SKM-1 (cell line): Measurements from ENCODE around the gene TTC31.
"Not testable (repeated sequence)": the region's sequence is repeated elsewhere in the genome, so short reads cannot be mapped to it uniquely, and the experiment has no call there.

Source experiments
- DNase-seq: peaks from one replicate; lab custom pipeline; 2025; ENCODE audit not compliant: unreplicated experiment; lab: John Stamatoyannopoulos, UW

Gene TTC31

DNA sequence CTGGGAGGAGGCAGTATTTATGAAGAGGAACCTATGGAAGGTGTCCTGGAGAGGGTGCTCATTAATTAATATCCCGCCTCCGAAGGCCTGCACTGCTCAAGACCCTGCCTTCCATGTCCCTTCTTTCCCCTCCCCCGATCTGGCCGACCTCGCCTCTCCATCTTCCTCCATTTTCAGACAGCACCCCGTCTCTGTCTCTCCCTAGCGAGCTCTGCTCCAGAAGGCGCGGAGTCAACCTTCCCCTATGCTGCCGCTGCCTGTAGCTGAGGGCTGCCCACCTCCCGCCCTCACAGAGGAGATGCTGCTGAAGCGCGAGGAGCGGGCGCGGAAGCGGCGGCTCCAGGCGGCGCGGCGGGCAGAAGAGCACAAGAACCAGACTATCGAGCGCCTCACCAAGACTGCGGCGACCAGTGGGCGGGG, 25.7 kb upstream of the TTC31 start:
- no peak for DNase-seq

GRCh38 chr2:74457549-74458131, 25.2 kb upstream of the TTC31 start:
- DNase-seq, result no peak

DNA sequence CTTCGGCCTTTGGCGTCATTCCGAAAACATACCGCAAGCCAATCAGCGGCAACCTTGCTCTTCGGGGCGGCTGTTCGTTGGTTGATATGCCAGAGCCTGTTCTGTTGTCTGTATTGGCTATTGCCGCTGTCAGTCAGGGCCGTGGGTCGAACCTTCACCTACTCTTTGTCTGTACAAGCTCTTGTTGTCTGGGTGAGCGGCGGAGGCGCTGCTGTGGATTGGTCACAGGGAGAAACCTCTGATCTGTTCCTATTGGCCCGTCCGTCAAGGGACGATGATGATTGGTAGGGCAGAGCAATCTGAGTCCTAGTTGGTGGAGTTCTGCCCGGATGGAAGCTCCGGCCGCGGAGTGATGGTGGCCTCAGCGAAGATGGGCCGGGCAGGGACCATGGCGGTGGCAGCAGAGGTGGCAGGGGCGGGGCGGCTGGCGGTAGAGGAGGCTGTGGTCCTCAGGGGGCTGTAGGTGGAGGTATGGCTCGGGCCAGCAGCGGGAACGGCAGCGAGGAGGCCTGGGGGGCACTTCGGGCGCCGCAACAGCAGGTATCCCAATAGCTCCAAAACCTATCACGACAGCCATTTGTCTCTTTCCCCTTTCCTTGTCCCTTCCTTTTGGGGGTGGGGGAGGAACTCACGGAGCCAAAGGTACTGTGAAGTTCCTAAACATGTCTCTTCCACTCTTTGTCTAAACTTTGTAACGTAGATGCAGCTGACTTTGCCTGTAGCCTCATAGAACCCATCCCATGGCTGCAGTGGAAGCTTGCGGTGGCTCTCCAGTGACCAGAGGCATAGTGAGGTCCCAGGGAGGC, 24.5 kb upstream of the TTC31 start, which contains the start of gene WBP1:
TSS of gene WBP1 (plus strand) at position 307 of the 806 bp plus-strand sequence. CDS start at position 472, 165 bp downstream.
- DNase-seq, result peak; percentile 97

GRCh38 chr2:74458938-74459363, 23.9 kb upstream of the TTC31 start:
- DNase-seq, result no peak

GRCh38 chr2:74459503-74460118, 23.3 kb upstream of the TTC31 start:
- DNase-seq, result not testable (repeated sequence)

DNA sequence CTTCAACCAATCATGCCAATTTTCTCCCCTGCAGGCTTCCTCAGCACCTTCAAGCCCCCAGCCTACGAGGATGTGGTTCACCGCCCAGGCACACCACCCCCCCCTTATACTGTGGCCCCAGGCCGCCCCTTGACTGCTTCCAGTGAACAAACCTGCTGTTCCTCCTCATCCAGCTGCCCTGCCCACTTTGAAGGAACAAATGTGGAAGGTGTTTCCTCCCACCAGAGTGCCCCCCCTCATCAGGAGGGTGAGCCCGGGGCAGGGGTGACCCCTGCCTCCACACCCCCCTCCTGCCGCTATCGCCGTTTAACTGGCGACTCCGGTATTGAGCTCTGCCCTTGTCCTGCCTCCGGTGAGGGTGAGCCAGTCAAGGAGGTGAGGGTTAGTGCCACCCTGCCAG, 22.7 kb upstream of the TTC31 start:
- not testable (repeated sequence) for DNase-seq

- no peak for DNase-seq
Observed at GRCh38 chr2:74461187-74462053, 21.5 kb upstream of the TTC31 start.

- no peak for DNase-seq
Observed at GRCh38 chr2:74462054-74462785, 20.7 kb upstream of the TTC31 start.

- DNase-seq, result no peak
Observed at GRCh38 chr2:74462786-74463105, 20.1 kb upstream of the TTC31 start.

DNA sequence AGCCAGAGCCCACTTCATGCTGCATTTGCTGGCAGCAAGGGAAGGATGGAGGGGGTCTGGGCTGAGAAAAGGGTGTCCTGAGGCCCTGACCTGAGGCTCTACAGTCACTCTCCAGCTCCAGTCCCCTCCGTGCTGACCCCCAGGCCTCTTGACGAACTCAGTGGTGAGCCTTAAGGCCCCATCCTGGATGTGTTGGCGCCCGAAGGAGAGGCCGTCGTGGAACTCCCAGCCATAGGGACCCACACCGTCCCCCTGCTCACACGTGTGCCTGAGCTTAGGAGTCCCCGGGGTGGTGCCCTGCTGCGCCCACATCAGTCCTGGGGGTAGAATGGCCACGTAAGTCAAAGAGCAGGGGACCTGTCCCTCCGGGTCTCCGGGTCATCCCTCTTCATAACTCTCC, 18.5 kb upstream of the TTC31 start:
- no peak for DNase-seq

GRCh38 chr2:74470742-74471141, 12.1 kb upstream of the TTC31 start:
- DNase-seq, result not testable (repeated sequence)

DNA sequence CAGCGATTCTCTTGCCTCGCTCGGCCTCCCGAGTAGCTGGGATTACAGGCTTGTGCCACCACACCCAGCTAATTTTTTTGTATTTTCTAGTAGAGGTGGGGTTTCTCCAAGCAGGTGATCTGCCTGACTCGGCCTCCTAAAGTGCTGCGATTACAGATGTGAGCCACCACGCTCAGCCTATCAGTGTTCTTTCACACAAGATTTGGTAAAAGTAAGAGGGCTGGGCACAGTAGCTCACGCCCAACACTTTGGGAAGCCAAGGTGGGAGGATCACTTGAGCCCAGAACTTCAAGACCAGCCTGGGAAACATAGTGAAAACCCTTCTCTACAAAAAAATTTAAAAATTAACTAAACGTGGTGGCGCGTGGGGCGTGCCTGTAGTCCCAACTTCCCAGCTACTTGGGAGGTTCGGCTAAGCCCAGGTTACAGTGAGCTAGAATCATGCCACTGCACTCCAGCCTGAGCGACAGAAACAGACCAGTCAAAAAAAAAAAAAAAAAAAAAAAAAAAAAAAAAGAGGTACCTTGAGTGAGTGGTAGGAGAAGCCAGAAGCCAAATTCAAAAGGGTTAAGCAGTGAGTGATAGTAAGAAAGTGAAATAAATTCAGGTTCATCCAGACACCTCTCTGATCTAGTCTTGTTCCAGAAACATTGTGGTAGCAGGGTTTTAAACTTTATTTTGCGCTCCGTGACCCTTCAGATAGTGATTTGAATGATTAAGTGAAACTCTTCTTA, 11.4 kb upstream of the TTC31 start:
- DNase-seq, result no peak

GRCh38 chr2:74472086-74472944, 10.6 kb upstream of the TTC31 start, which contains the start of gene MRPL53:
Gene MRPL53, minus strand, starts transcription at chr2:74472680. Its CDS starts 20 bp downstream, at chr2:74472660.
- peak; percentile 84 for DNase-seq

GRCh38 chr2:74472945-74473258, 10.0 kb upstream of the TTC31 start:
- DNase-seq, result no peak

- DNase-seq, result no peak
Observed at GRCh38 chr2:74474481-74474880, 8.4 kb upstream of the TTC31 start.

DNA sequence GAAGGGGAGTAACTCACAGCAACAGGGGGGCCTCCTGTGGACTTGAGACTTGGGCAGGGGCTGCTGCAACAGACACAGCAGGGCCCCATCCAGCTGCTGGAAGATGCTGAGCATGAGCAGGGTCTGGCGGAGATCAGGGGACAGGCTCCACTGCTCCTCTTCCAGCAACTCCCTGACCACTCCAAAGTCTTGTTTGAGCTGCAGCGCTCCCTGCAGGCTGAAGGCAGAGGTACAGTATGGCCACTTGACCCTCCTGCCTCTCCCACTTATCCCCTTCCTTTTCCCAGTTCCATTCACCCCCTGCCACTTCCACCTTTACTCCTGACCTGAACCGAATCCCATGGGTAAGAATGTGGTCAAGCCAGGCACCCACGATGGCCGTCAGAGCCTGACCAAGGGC, 8.0 kb upstream of the TTC31 start:
- no peak for DNase-seq

GRCh38 chr2:74481431-74481830, 1.4 kb upstream of the TTC31 start:
- DNase-seq, result no peak

DNA sequence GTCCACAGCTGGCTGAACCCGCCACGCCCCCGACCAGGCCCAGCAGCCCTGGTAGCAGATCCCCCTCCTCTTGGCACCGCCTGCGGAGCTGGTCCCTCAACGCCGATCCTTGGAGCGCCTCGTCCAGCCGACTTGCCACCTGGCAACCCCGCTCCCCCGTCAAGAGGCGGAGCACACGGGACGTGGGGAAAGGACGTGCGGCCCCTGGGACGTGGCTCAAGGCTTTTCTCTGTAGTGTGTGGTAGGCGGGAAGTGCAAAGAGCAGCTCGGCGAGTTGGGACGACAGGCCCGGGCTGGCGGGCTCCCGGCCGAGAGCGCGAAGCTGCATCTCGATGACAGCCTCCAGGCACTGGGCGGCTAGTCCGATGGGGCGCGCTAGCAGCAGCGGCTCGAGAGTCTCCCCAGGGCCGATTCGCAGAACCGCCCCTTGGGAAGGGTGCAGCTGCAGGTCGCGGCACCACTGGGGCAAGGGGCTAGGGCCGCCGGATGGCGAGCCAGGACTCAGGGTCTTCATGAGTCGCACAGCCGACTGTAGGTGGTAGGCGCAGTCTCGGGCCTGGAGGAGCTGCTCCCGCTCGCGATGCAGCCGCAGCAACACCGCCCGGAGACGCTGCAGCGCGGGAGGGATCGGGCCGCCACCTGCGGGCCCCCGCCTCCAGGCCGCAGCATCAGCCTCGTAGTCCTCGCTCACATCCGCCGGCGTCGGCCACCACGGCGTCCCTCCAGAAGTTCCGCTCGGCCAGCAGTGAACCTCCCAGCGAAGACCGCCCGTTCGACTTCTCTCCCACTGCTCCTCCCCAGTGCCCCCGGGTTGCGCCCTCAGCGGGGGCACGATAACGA, 700 bp upstream of the TTC31 start:
- DNase-seq, result no peak
